Activated CD4-positive, alpha-beta T cell treated with anti-CD3 and anti-CD28 coated beads for 1 hour (primary cell): ENCODE measurements around the gene RTN4.
A peak's percentile ranks its signal among the peaks of the same experiment; 100 is the strongest.
"Not testable (repeated sequence)": the region's sequence is repeated elsewhere in the genome, so short reads cannot be mapped to it uniquely, and the experiment has no call there.

ENCODE experiments used
- DNase-seq: peaks from one replicate; pipeline ENCODE4 v3.0.0-alpha.2; 2020

Gene RTN4

GRCh38 chr2:55050100-55050994, at the start of gene RTN4:
TSS of gene RTN4 (minus strand) at chr2:55050451. CDS start at chr2:55050300, 151 bp downstream.
- DNase-seq, result peak; percentile 99

- DNase-seq, result no peak
These were observed 49.2 kb upstream of the RTN4 start for GRCh38 chr2:55099493-55099877.

- no peak for DNase-seq
These were observed 47.5 kb upstream of the RTN4 start for GRCh38 chr2:55097461-55098410.

GRCh38 chr2:55097082-55097460, 46.8 kb upstream of the RTN4 start:
- DNase-seq, result no peak

- DNase-seq, result no peak
These were observed 46.3 kb upstream of the RTN4 start for GRCh38 chr2:55096586-55096985.

GRCh38 chr2:55093381-55093780, 43.1 kb upstream of the RTN4 start:
- DNase-seq, result no peak

- no peak for DNase-seq
These were observed 42.2 kb upstream of the RTN4 start for GRCh38 chr2:55092439-55092838.

GRCh38 chr2:55091681-55092080, 41.4 kb upstream of the RTN4 start:
- not testable (repeated sequence) for DNase-seq

GRCh38 chr2:55090702-55091101, 40.5 kb upstream of the RTN4 start:
- no peak for DNase-seq

- no peak for DNase-seq
These were observed 39.5 kb upstream of the RTN4 start for GRCh38 chr2:55089726-55090125.

GRCh38 chr2:55088400-55088799, 38.1 kb upstream of the RTN4 start:
- DNase-seq, result no peak

- DNase-seq, result no peak
These were observed 37.7 kb upstream of the RTN4 start for GRCh38 chr2:55087936-55088335.

- DNase-seq, result no peak
These were observed 37.2 kb upstream of the RTN4 start for GRCh38 chr2:55087501-55087900.

- DNase-seq, result no peak
These were observed 35.1 kb upstream of the RTN4 start for GRCh38 chr2:55085113-55086040.

- no peak for DNase-seq
These were observed 34.4 kb upstream of the RTN4 start for GRCh38 chr2:55084641-55085040.

GRCh38 chr2:55080204-55080738, 30.0 kb upstream of the RTN4 start:
- no peak for DNase-seq

- no peak for DNase-seq
These were observed 28.7 kb upstream of the RTN4 start for GRCh38 chr2:55078956-55079355.

GRCh38 chr2:55076721-55077120, 26.5 kb upstream of the RTN4 start:
- no peak for DNase-seq

GRCh38 chr2:55076019-55076418, 25.8 kb upstream of the RTN4 start:
- DNase-seq, result not testable (repeated sequence)

GRCh38 chr2:55073000-55073983, 23.0 kb upstream of the RTN4 start:
- no peak for DNase-seq

GRCh38 chr2:55063713-55064323, 13.6 kb upstream of the RTN4 start:
- DNase-seq, result no peak
